GM19372 (cell line): ENCODE data around the gene KLHL13.
"Not testable (repeated sequence)": the region's sequence is repeated elsewhere in the genome, so short reads cannot be mapped to it uniquely, and the experiment has no call there.

Source experiments
- ATAC-seq: cut with Tn5 transposase; IDR thresholded peaks from one replicate; pipeline ENCODE4 v1.9.1; 2021; ENCODE audit warnings: mild to moderate bottlenecking, low read depth, moderate library complexity; ENCODE audit not compliant: unreplicated experiment

KLHL13 gene, protein sequence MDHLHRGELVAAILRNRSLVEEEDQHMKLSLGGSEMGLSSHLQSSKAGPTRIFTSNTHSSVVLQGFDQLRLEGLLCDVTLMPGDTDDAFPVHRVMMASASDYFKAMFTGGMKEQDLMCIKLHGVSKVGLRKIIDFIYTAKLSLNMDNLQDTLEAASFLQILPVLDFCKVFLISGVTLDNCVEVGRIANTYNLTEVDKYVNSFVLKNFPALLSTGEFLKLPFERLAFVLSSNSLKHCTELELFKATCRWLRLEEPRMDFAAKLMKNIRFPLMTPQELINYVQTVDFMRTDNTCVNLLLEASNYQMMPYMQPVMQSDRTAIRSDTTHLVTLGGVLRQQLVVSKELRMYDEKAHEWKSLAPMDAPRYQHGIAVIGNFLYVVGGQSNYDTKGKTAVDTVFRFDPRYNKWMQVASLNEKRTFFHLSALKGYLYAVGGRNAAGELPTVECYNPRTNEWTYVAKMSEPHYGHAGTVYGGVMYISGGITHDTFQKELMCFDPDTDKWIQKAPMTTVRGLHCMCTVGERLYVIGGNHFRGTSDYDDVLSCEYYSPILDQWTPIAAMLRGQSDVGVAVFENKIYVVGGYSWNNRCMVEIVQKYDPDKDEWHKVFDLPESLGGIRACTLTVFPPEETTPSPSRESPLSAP

DNA sequence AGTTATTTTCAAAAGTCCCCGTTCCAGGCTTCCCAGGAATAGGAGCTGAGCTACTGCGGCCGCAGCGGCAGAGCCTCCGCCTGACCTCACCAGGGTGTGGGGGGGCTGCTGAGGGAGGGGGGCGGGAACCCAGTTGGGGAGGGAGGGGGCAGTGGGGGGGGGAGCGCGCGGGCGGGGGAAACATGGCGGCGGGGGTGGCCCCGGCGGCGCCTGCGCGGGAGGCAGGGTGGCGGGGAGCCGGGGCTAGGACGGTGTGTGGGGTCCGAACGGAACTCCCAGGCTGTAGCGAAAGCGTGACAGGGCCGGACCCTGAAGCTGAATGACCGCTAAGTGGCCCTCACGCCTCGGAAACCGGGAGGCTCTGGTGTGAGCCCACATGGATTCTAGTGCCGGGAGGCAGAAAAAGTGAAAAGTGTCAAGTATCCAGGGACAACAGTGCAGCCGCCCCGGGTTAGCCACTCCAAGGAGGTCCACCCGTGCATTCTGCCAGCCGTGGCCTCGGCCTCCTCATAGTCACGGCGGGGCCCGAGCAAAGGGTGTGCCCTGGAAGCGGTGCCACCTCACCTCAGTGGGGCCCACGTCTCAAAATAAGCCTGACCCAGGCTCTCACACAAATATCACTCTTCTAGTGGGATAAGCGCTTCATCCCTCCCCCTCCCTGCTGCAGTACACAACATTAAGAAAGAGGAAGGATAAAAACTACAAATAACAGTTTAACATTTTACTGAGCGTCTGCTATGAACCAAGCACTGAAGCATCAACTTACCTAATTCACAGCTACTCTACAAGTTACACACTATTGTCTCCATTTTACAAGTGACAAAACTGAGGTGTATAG is at the start of gene KLHL13:
Gene KLHL13 (minus strand): TSS at position 98 of the 838 bp plus-strand sequence. CDS start 88,337 bp downstream, outside the sequence.
- ATAC-seq: no peak

- ATAC-seq: no peak
Observed at GRCh38 chrX:118164138-118164537, 47.5 kb upstream of the KLHL13 start.

- no peak for ATAC-seq
Observed at GRCh38 chrX:118156953-118157608, 40.5 kb upstream of the KLHL13 start.

- no peak for ATAC-seq
Observed at GRCh38 chrX:118156254-118156952, 39.8 kb upstream of the KLHL13 start.

- ATAC-seq: no peak
Observed at GRCh38 chrX:118153270-118153669, 36.7 kb upstream of the KLHL13 start.

DNA sequence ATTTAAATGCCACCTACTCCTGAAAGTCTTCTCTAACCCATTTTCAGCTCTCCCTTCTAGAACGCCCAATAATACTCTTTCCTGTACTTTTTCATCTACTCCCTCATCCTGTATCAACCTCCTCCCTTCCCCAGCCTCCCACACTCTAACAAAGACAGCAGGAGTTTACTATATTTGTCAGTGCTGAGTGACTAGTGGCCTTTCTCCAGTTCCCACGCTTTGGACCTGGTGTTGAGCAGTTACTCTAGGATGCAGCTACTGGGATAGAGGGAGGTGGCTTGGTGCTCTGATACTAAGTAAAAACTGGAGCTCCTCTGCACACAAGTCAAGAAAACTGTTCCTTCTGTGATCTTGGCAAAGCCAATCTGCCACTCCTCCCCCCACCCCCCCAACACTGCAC is 36.1 kb upstream of the KLHL13 start:
- ATAC-seq: no peak

DNA sequence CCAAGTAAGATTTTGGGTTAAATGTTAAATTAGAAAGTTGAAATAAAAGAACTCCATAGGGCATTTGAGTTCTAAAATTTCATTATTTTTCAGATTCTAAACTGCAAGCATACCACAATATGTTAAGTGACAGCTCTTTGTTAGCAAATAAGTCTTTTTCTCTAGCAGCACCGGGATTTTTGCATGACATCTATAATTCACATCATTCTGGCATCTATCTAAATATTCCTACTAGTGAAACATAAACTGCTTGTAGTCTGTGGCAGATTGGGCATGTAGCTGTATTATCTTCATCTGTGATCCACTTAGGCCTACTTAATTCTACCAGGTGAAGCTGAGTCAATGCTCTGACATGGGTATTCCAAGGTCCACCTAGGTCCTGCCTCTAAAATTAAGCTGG is 32.1 kb upstream of the KLHL13 start:
- no peak for ATAC-seq

DNA sequence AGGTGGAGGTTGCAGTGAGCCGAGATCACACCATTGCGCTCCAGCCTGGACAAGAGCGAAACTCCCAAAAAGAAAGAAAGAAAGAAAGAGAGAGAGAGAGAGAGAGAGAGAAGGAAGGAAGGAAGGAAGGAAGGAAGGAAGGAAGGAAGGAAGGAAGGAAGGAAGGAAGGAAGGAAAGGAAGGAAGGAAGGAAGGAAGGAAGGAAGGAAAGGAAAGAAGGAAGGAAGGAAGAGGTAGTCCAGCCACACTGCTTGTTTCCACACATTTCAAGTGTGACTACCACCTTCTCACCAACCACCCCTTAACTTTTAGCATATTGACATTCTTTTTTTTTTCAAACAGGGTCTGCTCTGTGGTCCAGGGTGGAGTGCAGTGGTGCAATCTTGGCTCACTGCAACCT is 31.2 kb upstream of the KLHL13 start:
- ATAC-seq: not testable (repeated sequence)

DNA sequence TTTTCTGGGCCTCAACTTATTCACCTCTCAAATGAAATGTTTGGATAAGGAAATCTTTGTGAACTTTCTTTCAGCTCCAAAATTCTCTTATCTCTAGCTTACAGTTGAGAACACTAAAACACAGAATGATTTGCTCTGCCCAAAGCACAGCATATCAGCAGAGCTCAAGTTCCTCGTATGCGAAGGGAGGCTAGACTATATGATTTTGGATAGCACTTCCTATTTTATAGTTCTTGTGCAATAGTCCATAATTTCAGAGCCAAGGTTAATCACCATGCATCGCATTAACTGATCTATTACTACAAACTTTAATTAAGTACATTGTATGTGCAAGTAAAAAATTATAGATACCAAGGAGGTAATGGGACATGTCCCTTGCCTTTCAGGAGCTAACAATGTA is 27.0 kb upstream of the KLHL13 start:
- no peak for ATAC-seq

DNA sequence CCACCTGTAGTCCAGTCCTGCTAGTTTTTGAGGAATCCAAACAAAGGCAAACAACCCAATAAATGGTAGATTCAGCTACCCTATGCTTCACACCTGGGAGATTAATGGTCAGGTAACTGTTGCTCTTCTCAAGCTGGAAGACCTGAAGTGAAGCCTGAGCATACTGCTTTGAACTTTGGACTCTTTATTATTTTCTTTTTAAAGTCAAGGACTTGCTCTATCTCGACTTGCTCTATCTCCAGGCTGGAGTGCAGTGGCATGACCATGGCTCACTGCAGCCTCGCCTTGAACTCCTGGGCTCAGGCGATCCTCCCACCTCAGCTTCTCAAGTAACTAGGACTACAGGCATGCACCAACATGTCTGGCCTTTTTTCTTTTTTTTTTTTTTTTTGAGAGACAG is 14.7 kb upstream of the KLHL13 start:
- no peak for ATAC-seq

DNA sequence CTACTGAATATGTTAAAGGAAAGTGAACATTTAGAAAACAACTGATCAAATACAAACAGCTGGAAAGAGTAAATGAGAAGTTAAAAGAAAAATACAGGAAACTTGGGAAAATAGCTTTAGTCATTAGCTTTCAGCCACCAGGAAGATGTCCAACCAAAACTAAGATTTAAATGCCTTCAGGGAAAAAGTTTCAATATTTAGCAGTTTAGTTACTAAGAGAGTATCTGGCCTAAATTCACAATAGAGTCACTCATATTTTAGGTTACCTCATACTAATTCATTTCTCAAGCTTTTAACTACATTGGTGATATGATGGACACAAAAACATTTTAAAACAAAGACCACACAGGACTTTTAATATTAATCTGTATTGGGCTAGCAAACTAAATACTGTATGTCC is 13.1 kb upstream of the KLHL13 start:
- ATAC-seq: no peak

DNA sequence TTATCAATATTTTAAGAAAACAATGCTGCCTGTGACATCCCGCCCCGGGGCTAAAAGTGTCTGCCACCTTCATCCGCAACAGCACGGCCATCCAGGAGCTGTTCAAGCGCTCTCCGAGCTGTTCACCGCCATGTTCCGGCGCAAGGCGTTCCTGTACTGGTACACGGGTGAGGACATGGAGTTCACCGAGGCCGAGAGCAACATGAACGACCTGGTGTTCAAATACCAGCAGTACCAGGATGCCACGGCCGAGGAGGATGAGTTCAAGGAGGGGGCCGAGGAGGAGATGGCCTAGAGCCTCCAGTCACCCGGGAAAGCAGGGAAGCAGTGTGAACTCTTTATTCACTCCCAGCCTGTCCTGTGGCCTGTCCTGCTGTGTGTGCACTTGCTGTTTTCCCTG is 12.1 kb upstream of the KLHL13 start:
- no peak for ATAC-seq

- no peak for ATAC-seq
Observed at GRCh38 chrX:118126286-118126685, 9.7 kb upstream of the KLHL13 start.

DNA sequence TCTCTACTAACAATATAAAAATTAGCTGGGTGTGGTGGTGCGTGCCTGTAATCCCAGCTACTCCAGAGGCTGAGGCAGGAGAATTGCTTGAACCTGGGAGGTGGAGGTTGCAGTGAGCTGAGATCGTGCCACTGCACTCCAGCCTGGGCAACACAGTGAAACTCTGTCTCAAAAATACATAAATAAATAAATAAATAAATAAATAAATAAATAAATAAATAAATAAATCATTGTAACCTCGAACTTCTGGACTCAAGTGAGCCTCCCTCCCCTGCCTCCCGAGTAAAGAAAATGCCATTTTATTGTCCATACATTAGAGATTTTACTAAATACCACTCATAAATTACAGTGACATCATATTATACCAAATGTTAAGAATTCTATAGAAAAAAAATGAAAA is 7.6 kb upstream of the KLHL13 start:
- ATAC-seq: not testable (repeated sequence)

DNA sequence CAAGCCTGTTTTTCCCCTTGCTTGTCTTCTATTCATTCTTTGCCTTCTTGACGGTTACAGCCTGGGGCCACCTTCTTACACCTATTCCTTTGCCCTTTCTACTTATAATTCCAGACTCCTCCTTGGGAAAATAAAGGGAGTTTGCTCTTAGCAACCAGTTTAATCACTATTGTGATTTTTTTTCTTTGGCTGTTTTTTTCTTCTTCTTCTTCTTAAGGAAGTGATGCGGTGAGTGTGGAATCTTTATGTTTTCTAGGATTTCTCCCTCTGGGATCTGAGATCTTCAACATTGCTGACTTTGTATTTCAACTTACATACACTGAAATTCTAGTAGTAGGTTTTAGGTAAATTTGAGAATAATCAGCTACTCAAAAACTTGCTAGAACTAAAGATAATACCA is 1.1 kb upstream of the KLHL13 start:
- ATAC-seq: no peak

DNA sequence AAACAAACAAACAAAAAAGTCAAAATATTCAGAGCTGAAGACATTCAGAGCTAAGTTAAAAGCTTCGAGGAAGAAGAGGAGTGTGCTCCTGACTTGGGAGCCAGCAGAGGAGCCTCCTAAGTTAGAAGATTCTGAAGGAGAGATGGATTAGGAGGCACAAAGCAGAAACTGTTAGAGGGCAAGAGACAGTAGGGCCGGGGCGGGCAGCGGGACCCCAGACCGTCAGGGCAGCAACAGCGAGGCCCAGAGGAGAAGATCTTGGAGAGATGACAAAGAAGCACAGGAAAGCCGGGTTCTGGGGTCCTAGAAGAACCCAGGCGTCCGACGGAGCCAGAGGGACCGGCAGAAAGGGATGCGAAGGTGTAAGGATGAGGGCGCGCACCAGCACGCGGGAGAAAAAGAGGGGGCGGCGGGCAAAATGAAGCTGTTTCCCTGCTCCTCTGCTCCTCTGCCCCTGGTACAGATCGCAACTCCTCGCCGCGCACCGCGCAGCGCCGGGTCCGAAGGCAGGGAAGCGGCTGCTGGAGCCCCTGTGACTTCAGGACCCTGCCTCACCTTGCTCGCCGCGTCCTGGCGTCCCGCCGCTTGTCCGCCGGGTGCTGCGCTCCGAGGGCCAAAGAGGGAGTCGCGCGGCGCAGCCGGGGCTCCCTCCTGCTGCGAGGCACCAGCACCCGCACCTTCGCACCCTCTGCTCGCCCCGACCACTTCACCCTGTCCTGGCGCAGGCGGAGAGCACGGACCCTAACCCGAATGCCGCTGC is 477 bp downstream of the KLHL13 start:
- no peak for ATAC-seq

GRCh38 chrX:118114971-118115370 is 1.6 kb downstream of the KLHL13 start:
- ATAC-seq: no peak

GRCh38 chrX:118109065-118109464 is 7.5 kb downstream of the KLHL13 start:
- no peak for ATAC-seq

DNA sequence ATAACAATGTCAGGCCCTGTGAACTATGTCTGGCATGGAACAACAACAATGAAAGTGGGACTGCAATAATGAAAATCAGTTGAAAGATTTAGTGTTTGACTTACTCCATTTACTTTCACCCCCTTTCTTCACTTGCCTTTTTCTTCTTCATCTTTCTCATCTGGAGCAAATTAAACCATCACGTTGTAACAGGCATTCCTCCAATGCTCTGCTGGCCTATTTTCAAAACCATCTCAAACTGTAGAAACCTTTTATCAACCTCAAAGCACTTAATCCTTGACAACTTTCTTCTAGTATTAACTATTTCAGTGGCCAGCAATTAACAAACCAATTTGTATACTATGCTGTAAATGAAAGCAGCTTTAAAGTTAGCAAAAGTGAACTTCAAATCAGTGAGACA is 8.3 kb downstream of the KLHL13 start:
- ATAC-seq: no peak
